ENCODE results near the gene GSTCD.

GSTCD gene

DNA sequence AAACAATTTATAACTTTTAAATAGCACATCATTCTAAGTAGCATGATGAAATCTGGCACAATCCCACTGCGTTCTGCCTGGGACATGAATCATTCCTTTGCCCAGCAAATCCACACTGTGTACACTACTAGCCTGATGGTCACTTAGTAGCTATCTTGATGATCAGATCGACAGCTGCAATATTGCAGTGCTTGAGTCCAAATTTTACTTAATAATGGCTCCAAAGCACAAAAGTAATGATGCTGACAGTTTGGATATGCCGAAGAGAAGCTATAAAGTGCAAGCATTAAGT lies 100.1 kb downstream of the GSTCD start:
- Histone ChIP-seq H3K4me3 (ENCODE audit: low read depth, low read length) (no peak overlapping the region), H3K9me3 (ENCODE audit: control insufficient read depth, insufficient read depth, low read depth, low read length) (no peaks in the 10 kb centered on the region), H3K36me3 (ENCODE audit: control insufficient read depth in 2 of 2, insufficient read depth in 1 of 2, low read length in 2 of 2) (no peaks in the 10 kb centered on the region), H3K27ac (ENCODE audit: extremely low read depth, low read depth, low read length) (no peak overlapping the region), H3K4me1 (ENCODE audit: control insufficient read depth, insufficient read depth, low read length) (no peaks in the 10 kb centered on the region)
- no peak for TF ChIP-seq ZNF223 (tag by site-specific recombination; IDR thresholded peaks at IDR 0.05)
- no peak for TF ChIP-seq ZNF404 (tag by site-specific recombination; IDR thresholded peaks at IDR 0.05)
- no peak for TF ChIP-seq ZNF830 (tag by site-specific recombination; IDR thresholded peaks at IDR 0.05; ENCODE audit: low read depth)
- TF ChIP-seq, protein P1, sequence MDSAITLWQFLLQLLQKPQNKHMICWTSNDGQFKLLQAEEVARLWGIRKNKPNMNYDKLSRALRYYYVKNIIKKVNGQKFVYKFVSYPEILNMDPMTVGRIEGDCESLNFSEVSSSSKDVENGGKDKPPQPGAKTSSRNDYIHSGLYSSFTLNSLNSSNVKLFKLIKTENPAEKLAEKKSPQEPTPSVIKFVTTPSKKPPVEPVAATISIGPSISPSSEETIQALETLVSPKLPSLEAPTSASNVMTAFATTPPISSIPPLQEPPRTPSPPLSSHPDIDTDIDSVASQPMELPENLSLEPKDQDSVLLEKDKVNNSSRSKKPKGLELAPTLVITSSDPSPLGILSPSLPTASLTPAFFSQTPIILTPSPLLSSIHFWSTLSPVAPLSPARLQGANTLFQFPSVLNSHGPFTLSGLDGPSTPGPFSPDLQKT (IDR thresholded peaks at IDR 0.05; ENCODE audit: borderline replicate concordance, low read depth, low read length) = no peak
- TF ChIP-seq, protein P2, sequence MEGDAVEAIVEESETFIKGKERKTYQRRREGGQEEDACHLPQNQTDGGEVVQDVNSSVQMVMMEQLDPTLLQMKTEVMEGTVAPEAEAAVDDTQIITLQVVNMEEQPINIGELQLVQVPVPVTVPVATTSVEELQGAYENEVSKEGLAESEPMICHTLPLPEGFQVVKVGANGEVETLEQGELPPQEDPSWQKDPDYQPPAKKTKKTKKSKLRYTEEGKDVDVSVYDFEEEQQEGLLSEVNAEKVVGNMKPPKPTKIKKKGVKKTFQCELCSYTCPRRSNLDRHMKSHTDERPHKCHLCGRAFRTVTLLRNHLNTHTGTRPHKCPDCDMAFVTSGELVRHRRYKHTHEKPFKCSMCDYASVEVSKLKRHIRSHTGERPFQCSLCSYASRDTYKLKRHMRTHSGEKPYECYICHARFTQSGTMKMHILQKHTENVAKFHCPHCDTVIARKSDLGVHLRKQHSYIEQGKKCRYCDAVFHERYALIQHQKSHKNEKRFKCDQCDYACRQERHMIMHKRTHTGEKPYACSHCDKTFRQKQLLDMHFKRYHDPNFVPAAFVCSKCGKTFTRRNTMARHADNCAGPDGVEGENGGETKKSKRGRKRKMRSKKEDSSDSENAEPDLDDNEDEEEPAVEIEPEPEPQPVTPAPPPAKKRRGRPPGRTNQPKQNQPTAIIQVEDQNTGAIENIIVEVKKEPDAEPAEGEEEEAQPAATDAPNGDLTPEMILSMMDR (tag by site-specific recombination; IDR thresholded peaks at IDR 0.05) = no peak
- no peak for TF ChIP-seq ZNF426 (tag by site-specific recombination; IDR thresholded peaks at IDR 0.05)
- no peak for TF ChIP-seq ZNF776 (tag by site-specific recombination; IDR thresholded peaks at IDR 0.05; ENCODE audit: borderline replicate concordance)
- no peak for TF ChIP-seq ZNF37A (tag by site-specific recombination; IDR thresholded peaks at IDR 0.05)
- no peak for TF ChIP-seq ZEB2 (tag by site-specific recombination; IDR thresholded peaks at IDR 0.05)
- no peak for TF ChIP-seq KLF16 (tag by site-specific recombination; IDR thresholded peaks at IDR 0.05)
- TF ChIP-seq ZNF248 (tag by site-specific recombination; IDR thresholded peaks at IDR 0.05) = no peak
- TF ChIP-seq, protein P3, sequence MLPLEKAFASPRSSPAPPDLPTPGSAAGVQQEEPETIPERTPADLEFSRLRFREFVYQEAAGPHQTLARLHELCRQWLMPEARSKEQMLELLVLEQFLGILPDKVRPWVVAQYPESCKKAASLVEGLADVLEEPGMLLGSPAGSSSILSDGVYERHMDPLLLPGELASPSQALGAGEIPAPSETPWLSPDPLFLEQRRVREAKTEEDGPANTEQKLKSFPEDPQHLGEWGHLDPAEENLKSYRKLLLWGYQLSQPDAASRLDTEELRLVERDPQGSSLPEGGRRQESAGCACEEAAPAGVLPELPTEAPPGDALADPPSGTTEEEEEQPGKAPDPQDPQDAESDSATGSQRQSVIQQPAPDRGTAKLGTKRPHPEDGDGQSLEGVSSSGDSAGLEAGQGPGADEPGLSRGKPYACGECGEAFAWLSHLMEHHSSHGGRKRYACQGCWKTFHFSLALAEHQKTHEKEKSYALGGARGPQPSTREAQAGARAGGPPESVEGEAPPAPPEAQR (tag by site-specific recombination; IDR thresholded peaks at IDR 0.05) = no peak
- TF ChIP-seq, protein P4, sequence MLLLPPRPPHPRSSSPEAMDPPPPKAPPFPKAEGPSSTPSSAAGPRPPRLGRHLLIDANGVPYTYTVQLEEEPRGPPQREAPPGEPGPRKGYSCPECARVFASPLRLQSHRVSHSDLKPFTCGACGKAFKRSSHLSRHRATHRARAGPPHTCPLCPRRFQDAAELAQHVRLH (tag by site-specific recombination; IDR thresholded peaks at IDR 0.05) = no peak
- no peak for TF ChIP-seq ZNF561 (tag by site-specific recombination; IDR thresholded peaks at IDR 0.05; ENCODE audit: borderline replicate concordance)
- no peak for TF ChIP-seq BCL11B (tag by site-specific recombination; IDR thresholded peaks at IDR 0.05; ENCODE audit: low read depth)
- TF ChIP-seq, protein P5, sequence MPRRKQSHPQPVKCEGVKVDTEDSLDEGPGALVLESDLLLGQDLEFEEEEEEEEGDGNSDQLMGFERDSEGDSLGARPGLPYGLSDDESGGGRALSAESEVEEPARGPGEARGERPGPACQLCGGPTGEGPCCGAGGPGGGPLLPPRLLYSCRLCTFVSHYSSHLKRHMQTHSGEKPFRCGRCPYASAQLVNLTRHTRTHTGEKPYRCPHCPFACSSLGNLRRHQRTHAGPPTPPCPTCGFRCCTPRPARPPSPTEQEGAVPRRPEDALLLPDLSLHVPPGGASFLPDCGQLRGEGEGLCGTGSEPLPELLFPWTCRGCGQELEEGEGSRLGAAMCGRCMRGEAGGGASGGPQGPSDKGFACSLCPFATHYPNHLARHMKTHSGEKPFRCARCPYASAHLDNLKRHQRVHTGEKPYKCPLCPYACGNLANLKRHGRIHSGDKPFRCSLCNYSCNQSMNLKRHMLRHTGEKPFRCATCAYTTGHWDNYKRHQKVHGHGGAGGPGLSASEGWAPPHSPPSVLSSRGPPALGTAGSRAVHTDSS (tag by site-specific recombination; IDR thresholded peaks at IDR 0.05) = no peak
- CTCF ChIA-PET = interaction anchor here (0.7 kb wide), 1 partner anchor 9 kb away, joined by 3 read pairs; no protein-coding TSS in a partner anchor
- POLR2A ChIA-PET = no interaction called here

DNA sequence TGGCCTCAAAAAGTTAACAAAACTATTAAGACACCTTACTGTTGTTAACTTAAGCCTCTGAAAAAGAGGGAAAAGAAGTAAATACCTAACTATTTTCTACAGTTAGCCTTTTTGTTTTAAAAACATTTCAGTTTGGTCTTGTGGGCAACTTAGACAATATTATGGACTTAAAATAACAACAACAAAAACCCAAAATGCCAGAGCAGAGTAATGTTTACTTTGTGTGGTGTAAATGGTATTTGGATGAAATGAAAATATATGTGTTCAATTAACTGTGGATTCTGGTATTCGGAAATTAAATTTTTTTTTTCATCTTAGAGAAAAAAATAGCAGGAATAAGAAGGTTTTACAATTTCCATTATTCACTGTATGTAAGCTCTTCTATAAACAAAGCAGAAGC lies 107.1 kb downstream of the GSTCD start:
- ChIA-PET POLR2A (no interaction called here), CTCF (no interaction called here)
- Histone ChIP-seq H3K36me3 (ENCODE audit: control insufficient read depth in 2 of 2, insufficient read depth in 1 of 2, low read length in 2 of 2) (no peaks in the 10 kb centered on the region), H3K4me1 (ENCODE audit: control insufficient read depth, insufficient read depth, low read length) (no peaks in the 10 kb centered on the region), H3K4me3 (ENCODE audit: low read depth, low read length) (no peak overlapping the region), H3K9me3 (ENCODE audit: control insufficient read depth, insufficient read depth, low read depth, low read length) (no peaks in the 10 kb centered on the region), H3K27ac (ENCODE audit: extremely low read depth, low read depth, low read length) (no peak overlapping the region)
- TF ChIP-seq EGR2 (tag by site-specific recombination; IDR thresholded peaks at IDR 0.05; ENCODE audit: low read depth) (no peak), KLF16 (tag by site-specific recombination; IDR thresholded peaks at IDR 0.05) (no peak), ZNF558 (tag by site-specific recombination; IDR thresholded peaks at IDR 0.05) (no peak), KLF10 (tag by site-specific recombination; IDR thresholded peaks at IDR 0.05) (no peak), ZNF561 (tag by site-specific recombination; IDR thresholded peaks at IDR 0.05; ENCODE audit: borderline replicate concordance) (no peak), ZNF221 (tag by site-specific recombination; IDR thresholded peaks at IDR 0.05; ENCODE audit: borderline replicate concordance) (no peak), ZNF423 (tag by site-specific recombination; IDR thresholded peaks at IDR 0.05) (no peak)
- TF ChIP-seq, protein P6, sequence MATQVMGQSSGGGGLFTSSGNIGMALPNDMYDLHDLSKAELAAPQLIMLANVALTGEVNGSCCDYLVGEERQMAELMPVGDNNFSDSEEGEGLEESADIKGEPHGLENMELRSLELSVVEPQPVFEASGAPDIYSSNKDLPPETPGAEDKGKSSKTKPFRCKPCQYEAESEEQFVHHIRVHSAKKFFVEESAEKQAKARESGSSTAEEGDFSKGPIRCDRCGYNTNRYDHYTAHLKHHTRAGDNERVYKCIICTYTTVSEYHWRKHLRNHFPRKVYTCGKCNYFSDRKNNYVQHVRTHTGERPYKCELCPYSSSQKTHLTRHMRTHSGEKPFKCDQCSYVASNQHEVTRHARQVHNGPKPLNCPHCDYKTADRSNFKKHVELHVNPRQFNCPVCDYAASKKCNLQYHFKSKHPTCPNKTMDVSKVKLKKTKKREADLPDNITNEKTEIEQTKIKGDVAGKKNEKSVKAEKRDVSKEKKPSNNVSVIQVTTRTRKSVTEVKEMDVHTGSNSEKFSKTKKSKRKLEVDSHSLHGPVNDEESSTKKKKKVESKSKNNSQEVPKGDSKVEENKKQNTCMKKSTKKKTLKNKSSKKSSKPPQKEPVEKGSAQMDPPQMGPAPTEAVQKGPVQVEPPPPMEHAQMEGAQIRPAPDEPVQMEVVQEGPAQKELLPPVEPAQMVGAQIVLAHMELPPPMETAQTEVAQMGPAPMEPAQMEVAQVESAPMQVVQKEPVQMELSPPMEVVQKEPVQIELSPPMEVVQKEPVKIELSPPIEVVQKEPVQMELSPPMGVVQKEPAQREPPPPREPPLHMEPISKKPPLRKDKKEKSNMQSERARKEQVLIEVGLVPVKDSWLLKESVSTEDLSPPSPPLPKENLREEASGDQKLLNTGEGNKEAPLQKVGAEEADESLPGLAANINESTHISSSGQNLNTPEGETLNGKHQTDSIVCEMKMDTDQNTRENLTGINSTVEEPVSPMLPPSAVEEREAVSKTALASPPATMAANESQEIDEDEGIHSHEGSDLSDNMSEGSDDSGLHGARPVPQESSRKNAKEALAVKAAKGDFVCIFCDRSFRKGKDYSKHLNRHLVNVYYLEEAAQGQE (tag by site-specific recombination; IDR thresholded peaks at IDR 0.05) = no peak
